T1000 (cell line): ENCODE results near the gene ITIH5.
A peak's percentile ranks its signal among the peaks of the same experiment; 100 is the strongest.
"Not testable (repeated sequence)": the region's sequence is repeated elsewhere in the genome, so short reads cannot be mapped to it uniquely, and the experiment has no call there.

Source experiments
- DNase-seq: peaks from one replicate; lab custom pipeline; 2025; ENCODE audit warnings: mixed read lengths; lab: John Stamatoyannopoulos, UW

Gene ITIH5

GRCh38 chr10:7687228-7687907 is 20.6 kb upstream of the ITIH5 start:
- DNase-seq: peak; percentile 5

DNA sequence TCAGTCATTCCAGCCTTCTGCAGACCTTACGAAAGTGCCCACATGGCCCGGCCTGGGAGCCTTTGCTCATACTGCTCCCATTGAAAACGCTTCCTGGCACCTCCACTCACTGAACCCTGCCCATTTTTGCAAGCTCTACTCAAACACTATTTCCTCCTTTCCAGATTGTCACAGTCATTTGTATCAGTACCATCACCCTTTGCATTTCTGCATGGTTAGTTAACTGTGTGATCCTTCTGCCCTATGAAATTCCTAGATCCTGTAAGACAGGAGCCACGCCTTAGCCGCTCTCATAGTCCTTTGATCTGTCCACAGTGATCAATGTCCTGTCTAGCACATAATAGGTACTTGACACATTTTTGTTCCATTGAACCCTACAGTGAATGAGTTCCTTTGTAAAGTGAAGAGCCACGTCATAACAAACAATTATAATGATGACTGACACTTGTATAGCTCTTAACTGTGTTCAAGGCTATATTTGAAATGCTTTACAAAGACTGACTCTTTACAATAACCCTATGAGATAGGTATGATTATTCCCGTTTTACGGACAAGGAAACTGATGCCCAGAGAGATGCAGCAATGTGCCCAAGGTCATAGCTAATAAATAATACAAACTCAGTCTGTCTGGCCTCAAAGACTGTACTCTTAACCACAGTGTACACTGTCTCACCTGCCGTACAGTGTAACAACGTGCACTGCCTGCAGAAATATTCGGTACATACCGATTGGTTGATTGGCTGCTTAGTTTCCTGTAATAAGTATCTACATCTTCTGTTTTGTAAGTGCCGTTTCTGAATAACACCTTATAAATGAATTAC is 19.8 kb upstream of the ITIH5 start:
- no peak for DNase-seq

DNA sequence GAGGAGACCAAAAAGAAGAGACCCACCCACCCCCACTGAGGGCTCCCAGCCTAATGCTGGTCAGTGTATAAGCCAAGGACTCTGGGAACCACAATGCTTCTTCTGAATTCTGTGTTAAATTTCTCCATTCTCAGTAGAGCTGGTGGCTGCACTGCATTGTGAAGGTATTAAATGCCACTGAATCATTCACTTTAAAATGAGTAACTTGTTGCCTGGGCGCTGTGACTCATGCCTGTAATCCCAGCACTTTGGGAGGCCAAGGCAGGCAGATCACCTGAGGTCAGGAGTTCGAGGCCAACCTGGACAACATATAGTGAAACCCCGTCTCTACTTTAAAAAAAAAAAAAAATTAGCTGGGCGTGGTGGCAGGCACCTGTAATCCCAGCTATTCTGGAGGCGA is 13.3 kb upstream of the ITIH5 start:
- DNase-seq: not testable (repeated sequence)

- DNase-seq: no peak
Measured at GRCh38 chr10:7679256-7679655, 12.5 kb upstream of the ITIH5 start.

DNA sequence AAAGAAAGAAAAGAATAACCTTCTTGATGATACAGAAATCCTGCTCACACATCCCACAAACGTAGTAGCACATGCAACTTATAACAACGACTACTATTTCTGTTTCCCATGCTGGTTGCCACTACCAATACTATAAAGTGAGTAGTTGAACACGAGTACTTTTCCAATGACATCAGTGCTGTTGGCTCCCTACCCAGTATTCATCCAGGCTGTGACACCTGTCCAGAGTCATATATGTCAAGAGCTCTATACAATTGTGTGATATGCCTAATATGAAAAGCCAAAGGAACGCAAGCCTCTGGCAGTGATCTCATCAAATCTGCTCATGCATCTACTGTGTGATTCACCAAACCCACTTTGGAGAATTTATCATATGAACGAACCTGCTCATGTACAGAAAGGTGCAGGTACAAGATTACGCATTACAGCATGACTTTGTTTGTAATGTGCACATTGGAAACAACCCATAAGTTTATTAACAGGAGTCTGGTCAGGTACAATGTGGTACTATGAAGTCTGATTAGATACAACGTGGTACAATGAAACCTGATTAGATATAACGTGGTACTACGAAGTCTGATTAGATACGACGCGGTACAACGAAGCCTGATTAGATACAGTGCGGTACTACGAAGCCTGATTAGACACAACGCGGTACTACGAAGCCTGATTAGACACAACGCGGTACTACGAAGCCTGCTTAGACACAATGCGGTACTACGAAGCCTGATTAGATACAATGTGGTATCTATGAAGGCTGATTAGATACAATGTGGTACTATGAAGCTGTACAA is 5.8 kb upstream of the ITIH5 start:
- no peak for DNase-seq

GRCh38 chr10:7670157-7670556 is 3.4 kb upstream of the ITIH5 start:
- DNase-seq: no peak

DNA sequence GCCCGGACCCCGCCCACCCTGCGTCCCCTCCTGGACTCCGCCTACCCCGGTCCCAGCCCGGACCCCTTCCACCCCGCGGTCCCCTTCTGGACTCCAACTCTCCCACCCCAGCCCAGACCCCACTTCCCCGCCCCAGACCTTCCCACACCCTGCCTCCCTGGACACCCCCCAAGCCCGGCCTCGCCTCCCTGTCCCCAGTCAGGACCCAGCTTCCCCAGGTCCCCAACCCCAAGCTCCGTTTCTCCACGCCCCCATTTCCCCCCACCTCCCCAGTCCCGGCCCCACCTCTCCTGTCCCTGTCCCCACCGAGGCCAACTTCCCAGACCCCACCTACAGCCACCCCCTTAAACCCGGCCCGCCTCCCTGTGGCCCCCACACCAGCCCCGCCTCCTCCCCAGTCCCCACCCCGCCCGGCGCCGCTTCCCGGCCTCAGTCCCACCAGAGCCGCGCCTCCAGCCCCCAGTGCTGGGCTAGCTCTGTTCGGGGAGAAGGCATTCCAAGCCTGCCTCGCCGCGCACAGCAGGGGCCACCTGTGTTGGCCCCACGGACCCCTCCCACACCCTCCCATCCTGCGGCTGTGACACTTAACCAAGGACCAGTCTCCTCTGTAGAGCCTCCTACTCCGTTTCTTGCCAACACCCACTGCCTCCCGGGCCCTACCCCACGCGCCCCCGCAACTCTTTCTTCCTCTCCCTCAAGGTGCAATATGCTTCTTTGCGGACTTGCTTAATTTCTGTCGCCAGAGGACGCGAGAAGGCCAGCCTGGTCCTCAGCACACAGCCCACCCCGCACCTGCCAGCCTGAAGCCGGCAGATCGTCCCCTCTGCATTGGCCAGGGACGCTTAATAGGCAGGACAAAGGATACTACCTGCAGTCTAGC is 736 bp upstream of the ITIH5 start:
- no peak for DNase-seq

DNA sequence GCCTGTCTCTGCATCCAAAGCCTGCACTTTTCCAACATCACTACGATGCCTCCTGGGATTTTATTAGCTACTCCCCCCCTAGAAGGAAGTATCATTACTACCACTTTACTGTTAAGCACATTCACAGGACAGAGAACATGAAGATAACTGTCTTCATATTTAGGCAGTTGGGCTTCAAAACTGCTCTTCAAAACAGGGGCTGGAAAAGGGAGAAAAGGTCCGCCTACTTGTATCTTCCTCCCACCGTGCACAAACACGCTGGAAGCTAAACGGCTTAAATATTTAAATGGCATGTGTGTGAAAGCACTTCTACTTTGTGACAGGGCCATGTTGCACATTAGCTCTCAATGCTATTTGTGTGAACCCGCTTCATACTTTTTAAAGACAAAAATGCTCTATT is 999 bp downstream of the ITIH5 start:
- no peak for DNase-seq

GRCh38 chr10:7664707-7665106 is 2.1 kb downstream of the ITIH5 start:
- no peak for DNase-seq

GRCh38 chr10:7662522-7662921 is 4.2 kb downstream of the ITIH5 start:
- no peak for DNase-seq

DNA sequence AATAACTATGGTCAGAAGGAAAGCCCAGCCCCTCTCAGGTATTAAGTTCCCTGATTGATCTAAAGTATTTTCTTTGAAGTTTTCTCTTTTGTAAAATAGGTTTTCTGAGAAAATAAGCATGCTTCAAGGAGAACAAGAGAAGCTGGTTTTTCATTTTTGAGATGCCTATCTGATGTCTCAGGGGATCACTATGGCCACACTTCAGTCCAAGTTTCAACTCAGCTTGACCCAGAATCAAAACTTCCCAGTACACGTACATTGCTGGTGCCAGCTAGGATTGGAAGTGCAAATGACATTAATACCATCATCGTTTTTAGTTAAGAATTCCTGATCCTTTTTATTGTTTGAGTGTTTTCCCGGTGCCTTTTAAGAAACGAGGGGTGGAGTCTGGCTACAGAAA is 7.2 kb downstream of the ITIH5 start:
- no peak for DNase-seq

DNA sequence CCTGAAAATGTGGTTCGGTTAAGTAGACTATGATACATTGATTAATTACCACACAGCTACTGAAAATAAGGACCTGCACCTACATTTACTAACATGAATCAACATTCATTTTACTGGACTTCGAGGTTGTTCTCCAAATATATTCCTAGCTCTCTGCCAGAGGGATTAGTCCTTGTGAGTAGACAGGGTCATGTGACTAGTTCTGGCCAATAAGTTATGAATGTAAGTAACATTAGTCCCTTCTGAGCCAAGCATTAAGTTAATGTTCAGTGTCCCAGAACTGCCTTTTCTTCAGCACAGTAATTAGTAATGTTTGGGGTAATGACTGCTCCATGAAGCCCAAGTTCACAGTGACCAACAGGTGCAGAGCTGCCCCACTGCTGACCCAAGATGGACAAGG is 9.2 kb downstream of the ITIH5 start:
- no peak for DNase-seq

DNA sequence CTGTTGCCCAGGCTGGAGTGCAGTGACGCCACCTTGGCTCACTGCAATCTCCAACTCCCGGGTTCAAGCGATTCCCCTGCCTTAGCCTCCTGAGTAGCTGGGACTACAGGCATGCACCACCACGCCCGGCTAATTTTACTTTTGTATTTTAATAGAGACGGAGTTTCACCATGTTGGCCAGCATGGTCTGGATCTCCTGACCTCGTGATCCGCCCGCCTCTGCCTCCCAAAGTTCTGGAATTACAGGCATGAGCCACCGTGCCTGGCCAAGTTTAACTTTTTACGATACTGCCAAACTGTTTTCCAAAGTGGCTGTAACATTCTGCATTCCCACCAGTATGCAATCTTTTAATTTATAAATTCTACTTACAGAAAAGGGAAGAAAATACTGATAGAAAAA is 9.7 kb downstream of the ITIH5 start:
- not testable (repeated sequence) for DNase-seq

DNA sequence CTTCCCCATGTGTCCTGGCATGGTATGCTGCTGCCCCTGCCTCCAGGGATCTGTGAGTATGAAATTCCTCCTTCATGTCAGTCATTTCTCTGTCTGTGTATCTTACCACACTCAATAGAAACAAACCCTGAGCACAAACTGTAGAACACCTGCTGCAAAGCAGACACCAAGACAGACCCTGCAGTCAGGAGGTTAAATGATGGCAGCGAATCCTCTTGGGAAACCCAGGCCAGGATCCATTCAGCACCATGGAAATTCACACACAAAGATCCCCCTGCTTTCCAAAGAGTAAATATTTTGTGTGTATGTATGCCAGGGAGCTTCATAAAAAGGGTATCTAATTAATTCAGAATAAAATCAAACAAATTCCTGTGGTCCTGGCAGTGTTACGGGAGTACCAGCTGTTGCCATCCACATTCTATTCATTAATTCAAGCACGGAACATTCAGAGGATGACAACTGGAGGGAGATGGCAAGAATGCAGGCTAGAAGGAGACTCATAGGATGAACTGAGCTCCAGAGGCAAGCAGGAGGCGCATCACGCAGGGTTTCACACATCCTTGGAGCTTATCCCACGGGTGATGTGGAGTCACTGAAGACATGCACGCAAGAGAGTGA is 14.8 kb downstream of the ITIH5 start:
- DNase-seq: no peak

DNA sequence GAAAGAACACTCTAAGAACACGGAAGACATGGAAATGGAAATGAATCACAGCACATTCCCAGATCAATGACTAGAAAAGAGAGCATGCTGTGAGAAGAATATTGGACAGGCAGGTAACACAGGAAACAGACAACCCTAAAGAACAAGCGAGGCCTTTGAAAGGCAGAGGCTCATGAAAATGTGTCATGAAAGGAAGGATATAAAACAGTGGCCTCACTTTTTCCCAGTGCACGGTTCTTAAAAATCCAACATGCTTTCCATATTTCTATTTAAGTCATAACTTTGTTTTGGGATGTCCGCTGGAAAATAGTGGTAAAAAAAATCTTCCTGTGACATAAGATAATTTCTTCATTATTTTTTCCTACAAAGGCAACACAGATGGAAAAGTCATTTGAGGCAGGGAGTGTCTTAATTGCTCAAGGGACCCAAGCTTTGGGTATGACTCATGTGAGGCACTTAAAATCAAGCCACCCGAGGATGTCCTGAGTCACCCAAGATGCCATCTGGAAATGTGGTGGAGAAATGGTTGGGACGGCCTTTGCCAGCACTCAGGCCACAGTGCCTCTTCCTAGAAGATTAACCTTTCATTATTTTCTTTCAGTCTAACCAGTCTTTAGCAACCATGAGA is 17.0 kb downstream of the ITIH5 start:
- DNase-seq: no peak

GRCh38 chr10:7647062-7647664 is 19.6 kb downstream of the ITIH5 start:
- no peak for DNase-seq

GRCh38 chr10:7642491-7643011 is 24.2 kb downstream of the ITIH5 start:
- no peak for DNase-seq

DNA sequence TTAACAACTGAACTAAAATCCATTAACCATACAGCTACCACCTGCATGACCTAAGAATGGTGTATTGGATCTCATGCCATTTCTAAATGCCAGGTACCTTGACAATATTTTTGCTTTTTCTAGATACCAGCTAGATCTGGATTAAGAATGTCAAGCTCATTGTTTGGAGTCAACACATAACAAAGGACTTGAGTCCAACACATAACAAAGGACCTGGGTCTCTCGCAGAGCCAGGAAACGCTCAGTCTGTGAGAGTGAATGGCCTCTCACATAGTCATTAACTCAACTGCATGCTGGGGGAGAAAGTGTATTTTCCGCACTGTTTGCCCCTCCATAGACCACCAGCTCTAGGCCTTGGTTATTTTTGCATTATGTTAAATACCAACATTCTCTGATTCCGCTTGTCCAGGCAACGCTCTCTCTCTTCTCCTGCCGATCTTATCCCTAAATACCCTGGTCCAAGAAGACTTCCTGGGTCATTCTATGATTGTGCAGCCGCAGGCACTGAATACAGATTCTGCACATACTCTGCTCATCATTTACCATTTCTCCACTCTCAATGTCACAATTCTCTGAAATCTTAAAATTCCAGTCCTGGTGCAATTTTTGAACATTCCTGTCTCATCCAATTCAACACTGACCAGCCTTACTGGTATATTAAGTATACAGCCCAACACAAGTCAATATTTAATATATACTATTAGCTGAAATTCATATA is 31.2 kb downstream of the ITIH5 start:
- DNase-seq: no peak

- no peak for DNase-seq
Measured at GRCh38 chr10:7634142-7634894, 32.4 kb downstream of the ITIH5 start.
